T-helper 1 cell (primary cell): ENCODE results near the gene MAP4K4.
"Not testable (repeated sequence)": the region's sequence is repeated elsewhere in the genome, so short reads cannot be mapped to it uniquely, and the experiment has no call there.

Experiments used
- DNase-seq, 5 donors: peaks; one replicate each; pipeline ENCODE4 v3.0.0-alpha.2; 2012 to 2020

The MAP4K4 gene

GRCh38 chr2:101930019-101930418, 232.5 kb downstream of the MAP4K4 start:
- no peak for DNase-seq

GRCh38 chr2:101930847-101931246, 233.3 kb downstream of the MAP4K4 start:
- no peak for DNase-seq

GRCh38 chr2:101931402-101931801, 233.9 kb downstream of the MAP4K4 start:
- DNase-seq, result peak in 1 of 5 donors; percentile 13

- DNase-seq, result not testable (repeated sequence)
Measured at GRCh38 chr2:101935764-101936163, 238.3 kb downstream of the MAP4K4 start.

- no peak for DNase-seq
Measured at GRCh38 chr2:101942851-101943250, 245.3 kb downstream of the MAP4K4 start.
